Keratinocyte (primary cell): Measurements from ENCODE around the gene FGF18.

Source experiments
- CTCF ChIP-seq, 3 experiments: IDR thresholded peaks in 1 of 3; conservative IDR thresholded peaks in 1 of 3; optimal IDR thresholded peaks in 1 of 3; 2 replicates in 2 of 3; 3 replicates in 1 of 3; pipeline versions ENCODE3 to v1.5.1; 2011; ENCODE audit warnings: low read length in 3 of 3, mild to moderate bottlenecking in 3 of 3, moderate library complexity in 2 of 3, control low read depth in 1 of 3, inconsistent platforms in 1 of 3; ENCODE audit not compliant: insufficient read depth in 2 of 3; ENCODE audit errors: extremely low read depth in 1 of 3
- EZH2 ChIP-seq: IDR thresholded peaks from one replicate; pipeline ENCODE4 v1.6.1; 2012; ENCODE audit warnings: inconsistent platforms, mild to moderate bottlenecking, low read length, moderate library complexity

GRCh38 chr5:171433982-171434676 lies 14.7 kb downstream of the FGF18 start:
- no peak for TF ChIP-seq CTCF (optimal IDR thresholded peaks at IDR 0.05 in 1 of 3, IDR thresholded peaks at IDR 0.05 in 1 of 3, conservative IDR thresholded peaks at IDR 0.05 in 1 of 3; ENCODE audit: extremely low read depth in 1 of 3, insufficient read depth in 2 of 3, low read length in 3 of 3)
- no peak for TF ChIP-seq EZH2
